22Rv1 (cell line): Measurements from ENCODE around the gene APOBEC3F.
"Not testable (repeated sequence)": the region's sequence is repeated elsewhere in the genome, so short reads cannot be mapped to it uniquely, and the experiment has no call there.

Source experiments
- H3K27ac ChIP-seq: fragments of 450-650 bp; 2 replicates; pipeline ENCODE4 v1.5.1; 2017
- CTCF ChIP-seq: fragments of 450-650 bp; IDR thresholded peaks from 2 replicates; pipeline ENCODE4 v1.5.1; 2017; ENCODE audit warnings: mild to moderate bottlenecking
- ZFX ChIP-seq: fragments of 450-650 bp; IDR thresholded peaks from 2 replicates; pipeline ENCODE4 v1.6.1; 2017; ENCODE audit warnings: antibody characterized with exemption, borderline replicate concordance

The APOBEC3F gene

GRCh38 chr22:39012533-39013511 lies 27.8 kb upstream of the APOBEC3F start:
- TF ChIP-seq CTCF (no peak), ZFX (no peak)
- no peak overlapping the region for H3K27ac ChIP-seq

- not testable (repeated sequence) for H3K27ac ChIP-seq
Measured at GRCh38 chr22:39013561-39013941, 27.1 kb upstream of the APOBEC3F start.

GRCh38 chr22:39013942-39014722 lies 26.5 kb upstream of the APOBEC3F start, which contains the start of gene APOBEC3C:
APOBEC3C (plus strand) TSS chr22:39014257; CDS start chr22:39014363, 106 bp downstream.
- H3K27ac ChIP-seq = no peak within 1 kb of the TSS
- TF ChIP-seq CTCF (no peak), ZFX (no peak)

- H3K27ac ChIP-seq = not testable (repeated sequence)
Measured at GRCh38 chr22:39014723-39015121, 25.9 kb upstream of the APOBEC3F start.

GRCh38 chr22:39016592-39016991 lies 24.1 kb upstream of the APOBEC3F start:
- no peak overlapping the region for H3K27ac ChIP-seq
- TF ChIP-seq ZFX (no peak), CTCF (no peak)

- no peak for TF ChIP-seq ZFX
- TF ChIP-seq CTCF = no peak
- H3K27ac ChIP-seq = no peak overlapping the region
Measured at GRCh38 chr22:39017596-39018365, 22.9 kb upstream of the APOBEC3F start.

- peak overlapping the region; percentile 37; the same call in 1 of the 2 replicates for H3K27ac ChIP-seq
Measured at GRCh38 chr22:39020021-39020651, 20.5 kb upstream of the APOBEC3F start.

- TF ChIP-seq ZFX (no peak), CTCF (no peak)
- H3K27ac ChIP-seq = no peak overlapping the region
Measured at GRCh38 chr22:39021552-39022250, 19.0 kb upstream of the APOBEC3F start.
